NCI-H2227 treated with DMSO at 0.1 percent for 48 hours (cell line): ENCODE results near the gene EYS.
"Not testable (repeated sequence)": the region's sequence is repeated elsewhere in the genome, so short reads cannot be mapped to it uniquely, and the experiment has no call there.

Source experiments
- DNase-seq: peaks from one replicate; lab custom pipeline; 2025; lab: John Stamatoyannopoulos, UW

Gene EYS

DNA sequence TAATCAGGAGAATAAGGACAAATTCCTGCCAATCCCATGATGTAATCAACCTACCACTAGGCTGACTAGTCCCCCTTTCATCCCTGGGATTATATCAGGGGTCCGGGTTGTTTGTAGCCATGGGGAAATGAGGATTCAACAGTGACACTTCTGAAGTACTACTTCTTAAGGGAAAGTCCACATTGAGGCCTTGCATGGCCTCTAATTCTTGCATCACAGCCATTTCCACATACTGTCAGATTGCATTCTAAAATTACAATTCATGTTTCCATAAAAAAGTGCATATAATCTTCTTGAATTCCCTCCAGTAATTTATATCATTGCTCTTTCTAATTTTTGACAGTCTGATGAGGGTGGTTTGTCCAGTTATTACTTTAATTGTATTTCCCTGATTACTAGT is 1887.2 kb downstream of the EYS start:
- DNase-seq, result no peak

DNA sequence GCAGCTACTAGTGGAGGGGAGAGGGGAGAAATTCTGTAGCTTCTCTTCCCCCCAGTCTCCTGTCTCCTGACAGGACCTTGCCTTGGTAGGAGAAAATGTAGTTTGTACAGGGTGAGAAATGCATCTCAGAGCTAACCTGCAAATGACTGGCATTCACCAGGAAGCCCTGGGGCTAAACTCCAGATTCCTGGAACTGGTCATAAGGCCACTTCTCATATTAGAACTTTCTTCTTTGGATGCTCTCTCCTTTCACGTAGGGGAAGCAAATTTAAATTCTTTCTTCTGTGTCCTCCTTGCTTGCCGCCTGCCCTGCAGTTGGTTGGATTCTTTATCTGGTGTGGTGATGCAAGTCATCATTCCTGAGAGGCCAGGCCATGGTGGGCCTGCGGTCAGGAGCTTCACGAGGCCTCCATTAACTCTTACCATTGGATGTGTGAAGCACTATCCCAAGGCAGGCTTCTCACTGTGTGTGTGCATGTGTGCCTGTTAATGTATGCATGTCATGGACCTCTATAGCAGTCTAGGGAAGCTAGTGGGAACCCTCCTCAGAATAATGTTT is 1889.5 kb downstream of the EYS start:
- DNase-seq, result no peak

DNA sequence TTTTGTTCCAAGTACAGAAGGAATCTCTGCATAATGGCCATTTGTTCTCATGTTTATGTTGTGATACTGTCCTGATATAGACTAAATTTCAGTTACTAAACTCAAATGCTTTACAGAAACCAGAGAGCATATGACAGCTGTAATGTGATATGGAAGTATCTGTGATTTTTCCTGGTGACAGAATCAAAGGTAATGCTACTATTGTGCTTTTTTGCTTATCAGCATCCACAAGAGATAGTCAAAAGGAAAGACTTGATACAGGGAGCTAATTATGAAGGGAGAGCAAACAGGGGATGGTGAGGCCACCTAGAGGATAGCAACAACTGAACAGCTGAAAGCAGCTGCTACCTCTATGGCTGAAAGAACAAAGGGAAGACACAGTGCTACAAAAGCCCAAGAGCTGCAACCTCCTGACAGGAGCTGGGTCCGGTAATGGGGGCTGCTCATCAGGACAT is 1890.0 kb downstream of the EYS start:
- no peak for DNase-seq

DNA sequence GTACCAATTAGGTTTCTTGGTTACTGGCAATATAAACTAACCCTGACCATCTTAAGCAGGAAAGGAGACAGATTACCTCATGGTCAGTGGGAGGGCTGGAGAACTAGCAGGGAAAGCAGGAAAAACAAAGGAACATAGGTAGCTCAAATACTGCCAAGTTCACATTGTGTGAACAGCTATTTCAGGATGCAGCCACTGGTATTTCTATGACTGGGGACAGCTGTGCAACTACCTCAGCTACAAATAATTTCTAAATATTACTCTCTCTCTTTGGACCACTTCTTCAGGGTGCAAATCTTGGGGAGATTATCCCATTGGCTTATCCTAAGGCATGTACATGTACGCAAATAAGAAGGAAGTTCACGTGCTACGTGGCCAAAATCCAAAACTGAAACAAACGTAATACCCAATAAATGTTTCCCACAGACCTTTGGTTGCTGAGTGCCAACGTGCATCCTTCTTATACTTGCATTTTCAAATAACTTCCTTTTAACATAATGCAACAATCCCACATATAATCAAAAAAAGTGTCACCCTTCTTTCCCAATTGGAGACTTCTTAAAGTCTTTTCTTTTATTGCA is 1890.5 kb downstream of the EYS start:
- no peak for DNase-seq

DNA sequence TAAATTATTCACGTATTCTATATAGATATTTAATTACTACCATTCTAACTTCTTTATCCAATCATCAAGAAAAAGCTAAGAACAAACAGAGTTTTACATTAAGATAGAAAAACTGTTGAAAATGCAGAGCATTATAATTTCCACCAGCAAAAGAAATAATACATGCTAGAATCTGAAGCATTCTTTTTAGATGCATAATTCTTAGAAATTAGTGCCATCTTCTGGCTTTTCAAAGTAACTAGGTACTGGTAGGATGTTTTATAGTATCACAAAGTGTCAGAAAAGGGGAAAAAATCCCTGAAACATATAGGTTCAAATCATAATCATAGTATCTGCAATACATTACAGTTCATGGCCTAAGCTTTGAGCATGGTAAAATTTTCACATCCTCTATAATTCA is 1892.6 kb downstream of the EYS start:
- no peak for DNase-seq

DNA sequence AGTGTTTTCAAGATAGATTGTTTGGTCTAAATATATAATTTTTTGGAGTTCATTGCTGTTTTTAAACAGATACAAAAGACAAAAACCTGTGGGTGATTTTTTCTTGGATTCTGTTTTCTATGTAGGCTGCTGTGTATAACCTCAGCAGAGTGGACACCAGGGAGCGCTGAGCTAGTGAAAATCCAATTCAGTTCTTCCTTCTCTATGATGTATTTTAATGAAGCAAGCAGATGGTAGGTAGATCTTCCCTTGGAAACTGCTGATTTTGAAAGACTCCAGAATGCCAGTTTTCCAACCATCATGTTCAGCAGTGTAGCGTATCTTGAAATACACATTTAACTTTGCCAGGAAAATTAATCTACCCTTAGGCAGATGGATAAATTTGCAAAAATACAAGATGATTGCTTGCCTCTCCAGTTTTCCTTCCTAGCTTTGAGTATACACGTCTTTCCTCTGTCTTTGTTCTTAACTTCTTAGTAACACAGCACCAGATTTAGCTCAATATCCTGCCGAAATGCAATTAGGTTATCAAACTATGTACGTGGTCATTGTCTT is 1893.4 kb downstream of the EYS start:
- no peak for DNase-seq

DNA sequence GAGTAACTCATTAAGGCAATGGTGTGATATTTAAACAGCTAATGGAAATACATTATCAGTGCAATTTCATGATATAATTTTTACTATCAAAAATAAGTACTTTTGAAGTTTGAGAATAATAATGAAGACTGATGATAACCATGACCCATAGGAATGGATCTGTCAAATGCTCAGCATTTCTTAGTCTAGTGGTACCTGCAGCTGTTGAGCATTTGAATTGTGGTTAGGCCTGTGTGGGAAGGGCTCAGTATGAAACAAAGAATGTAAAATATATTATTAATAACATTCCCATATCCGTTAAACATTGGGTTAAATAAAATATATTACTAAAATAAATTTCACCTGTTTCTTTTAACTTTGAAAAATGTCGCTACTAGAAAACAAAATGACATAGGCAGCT is 1898.5 kb downstream of the EYS start:
- DNase-seq, result no peak

DNA sequence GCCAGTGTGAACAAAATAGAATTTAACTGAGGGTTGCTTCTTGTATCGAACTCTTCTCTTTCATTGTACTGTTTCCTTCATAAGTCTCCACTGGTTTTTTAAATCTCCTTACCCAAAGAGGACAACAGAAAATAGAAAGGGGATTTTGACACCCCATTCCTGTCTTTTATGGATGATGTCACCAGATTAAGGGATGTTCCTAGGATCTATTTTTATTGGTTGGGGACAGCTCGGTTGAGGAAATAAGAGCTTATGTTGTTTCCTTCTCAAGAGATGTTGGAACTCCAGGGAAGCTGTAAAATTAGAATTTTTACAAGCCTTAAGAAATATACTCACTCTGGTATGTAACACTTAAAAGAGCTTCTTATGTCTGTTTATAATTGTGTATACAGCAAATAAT is 1900.0 kb downstream of the EYS start:
- no peak for DNase-seq

DNA sequence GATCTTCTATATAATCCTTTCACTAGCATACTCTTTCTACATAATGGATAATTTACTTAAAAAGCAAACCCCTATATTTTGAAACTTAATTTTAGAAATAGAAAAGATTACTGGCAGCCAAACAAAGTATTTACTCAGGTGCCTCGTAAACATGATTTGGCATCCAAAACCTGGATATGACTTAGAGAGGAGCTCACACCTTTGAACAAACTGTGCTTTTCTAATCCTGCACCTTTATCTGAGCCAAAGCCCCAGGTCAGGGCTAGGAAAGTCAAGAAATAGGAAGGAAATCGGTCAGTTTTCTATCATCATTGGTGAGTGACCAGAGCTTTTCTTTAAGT is 1900.5 kb downstream of the EYS start:
- no peak for DNase-seq

DNA sequence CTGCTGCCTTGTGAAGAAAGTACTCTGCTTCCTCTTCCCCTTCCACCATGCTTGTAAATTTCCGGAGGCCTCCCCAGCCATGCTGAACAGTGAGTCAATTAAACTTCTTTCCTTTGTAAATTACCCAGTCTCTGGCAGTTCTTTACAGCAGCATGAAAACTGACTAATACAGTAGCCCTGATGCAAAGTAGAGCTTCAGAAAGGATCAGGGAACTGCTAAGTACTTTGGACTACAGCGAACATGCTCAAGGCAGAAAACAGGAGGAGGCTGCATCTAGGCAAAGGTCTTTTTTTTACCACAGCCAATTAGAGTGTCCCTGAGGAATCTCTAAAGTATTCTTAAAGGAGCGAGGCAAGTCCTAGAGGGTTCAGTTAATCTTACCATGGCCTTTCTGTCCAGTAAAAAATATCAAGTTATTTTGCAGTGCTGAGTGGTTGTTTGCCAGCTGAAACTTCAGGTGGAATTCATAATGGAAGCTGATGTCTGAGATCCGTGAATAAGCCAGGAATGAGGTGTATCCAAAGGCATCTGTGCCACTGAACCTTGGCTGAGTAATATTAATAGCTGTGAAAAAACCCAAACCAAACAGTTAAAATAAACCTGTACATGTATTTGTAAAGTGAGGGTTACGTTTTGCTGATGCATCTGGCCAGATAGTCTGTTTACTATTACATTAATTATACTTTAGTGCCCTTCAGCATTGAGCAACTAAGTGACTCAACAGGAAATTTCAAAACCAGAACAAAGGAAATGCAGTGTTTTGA is 1901.0 kb downstream of the EYS start:
- DNase-seq, result no peak

DNA sequence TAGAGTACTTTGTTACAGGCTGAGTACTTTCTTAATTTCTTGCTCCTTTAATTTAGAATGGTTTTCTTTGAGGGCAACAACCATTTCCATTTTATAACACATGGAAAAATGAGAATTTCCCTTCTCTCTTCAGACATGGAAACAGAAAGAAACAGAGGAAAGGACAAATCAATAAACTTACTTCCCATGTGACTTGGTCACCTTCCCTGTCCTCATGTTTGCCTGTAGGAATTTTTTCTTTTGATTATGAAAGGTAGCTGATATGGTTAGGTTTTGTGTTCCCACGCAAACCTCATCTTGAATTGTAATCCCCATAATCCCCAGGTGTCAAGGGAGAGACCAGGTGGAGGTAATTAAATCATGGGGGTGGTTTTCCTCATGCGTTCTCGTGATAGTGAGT is 1901.7 kb downstream of the EYS start:
- DNase-seq, result no peak

DNA sequence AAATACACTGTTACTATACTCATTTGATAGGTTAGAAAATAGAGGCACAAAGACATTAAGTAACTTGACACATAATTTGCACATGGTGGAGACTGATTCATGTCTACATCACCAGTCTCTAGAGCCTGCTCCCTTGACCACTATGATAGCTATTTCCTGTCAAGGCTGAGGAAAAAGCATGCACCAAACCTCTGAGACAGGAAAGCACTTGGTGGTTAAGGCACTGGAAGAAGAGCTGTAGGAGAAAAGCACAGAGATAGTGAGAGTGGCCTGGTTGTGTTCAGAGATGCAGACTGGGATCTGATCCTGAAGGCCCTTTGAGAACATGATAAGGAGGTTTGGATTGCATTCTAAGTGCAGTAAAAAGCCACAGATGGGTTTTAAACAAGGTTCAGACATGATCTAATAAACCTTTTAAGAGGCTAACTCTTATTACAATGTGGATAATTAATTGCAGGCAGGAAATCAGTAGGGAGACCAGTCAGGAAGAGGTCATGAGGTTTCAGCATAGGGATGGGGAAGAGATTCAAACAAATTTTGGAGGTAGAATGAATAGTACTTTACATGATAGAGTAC is 1902.6 kb downstream of the EYS start:
- no peak for DNase-seq

DNA sequence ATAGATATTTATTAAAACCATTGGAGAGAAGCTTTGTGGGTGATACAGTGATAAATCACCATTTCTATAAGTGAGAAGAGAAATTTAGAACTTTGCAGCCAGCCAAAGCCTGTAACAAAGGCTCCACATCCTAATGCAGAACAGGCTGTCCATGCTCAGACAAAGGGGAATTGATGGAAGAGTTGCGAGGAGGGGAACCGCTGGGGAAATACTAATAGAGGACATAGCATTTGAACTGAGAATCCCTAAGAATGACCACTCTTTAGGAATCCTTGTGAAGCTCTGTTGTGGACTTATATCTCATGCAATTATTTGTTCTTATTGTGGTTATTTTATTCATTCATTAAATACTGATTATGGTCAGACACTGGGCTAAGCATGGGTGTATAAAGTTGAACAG is 1903.7 kb downstream of the EYS start:
- no peak for DNase-seq

DNA sequence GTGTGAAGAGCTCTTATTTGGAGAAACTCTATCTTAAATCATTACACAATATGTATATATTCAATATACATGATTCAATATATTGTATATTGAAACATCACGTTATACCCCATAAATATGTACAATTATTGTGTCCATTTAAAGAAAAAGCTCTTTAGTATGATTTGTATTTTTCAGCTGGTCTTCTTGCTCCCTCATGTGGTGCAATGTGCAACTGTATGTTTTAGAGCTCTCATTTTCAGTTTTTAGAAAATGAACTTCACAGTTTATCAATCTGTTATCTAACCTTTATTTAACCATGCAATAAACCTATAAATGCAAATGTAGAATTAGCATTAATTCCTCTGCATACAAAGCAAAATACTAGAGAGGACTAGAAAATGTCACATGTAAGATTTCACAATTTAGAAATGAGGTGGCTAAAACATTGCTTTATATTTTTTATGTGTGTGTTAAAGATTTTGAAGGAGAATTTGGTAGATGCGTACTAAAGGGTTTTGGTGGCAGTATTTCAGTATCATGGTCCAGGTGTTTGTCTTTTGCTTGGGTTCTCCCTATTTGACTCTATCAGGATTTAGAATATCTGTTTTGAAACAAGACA is 1904.3 kb downstream of the EYS start:
- DNase-seq, result no peak

DNA sequence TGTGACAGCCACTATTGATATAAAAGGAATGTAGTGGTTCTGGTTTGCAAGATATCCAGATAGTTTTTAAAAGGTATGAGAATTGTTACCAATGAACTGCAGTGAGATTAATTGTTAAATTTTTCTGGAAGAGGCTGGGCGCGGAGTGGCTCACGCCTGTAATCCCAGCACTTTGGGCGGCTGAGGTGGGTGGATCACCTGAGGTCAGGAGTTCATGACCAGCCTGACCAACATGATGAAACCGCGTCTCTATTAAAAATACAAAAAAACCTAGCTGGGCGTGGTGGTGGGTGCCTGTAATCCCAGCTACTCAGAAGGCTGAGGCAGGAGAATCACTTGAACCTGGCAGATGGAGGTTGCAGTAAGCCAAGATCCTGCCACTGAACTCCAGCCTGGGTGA is 1906.6 kb downstream of the EYS start:
- not testable (repeated sequence) for DNase-seq

DNA sequence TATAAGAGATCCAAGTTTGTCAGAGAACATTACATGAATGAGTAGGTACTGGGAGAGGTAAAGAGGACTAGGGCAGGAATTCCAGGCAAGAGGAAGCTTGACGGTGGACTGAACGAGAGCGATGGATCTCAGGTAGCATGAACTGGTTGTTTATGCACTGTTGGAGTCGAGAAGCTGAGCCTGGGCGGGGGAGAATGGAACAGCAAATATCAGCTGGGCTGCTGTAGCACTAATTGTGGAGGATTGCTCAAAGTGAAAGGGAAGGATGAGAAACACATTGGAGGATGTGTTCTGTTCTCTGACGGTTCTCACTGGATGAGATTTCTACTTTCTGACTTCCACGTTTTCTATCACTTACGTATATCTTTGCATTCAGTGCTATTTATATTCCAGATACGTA is 1907.2 kb downstream of the EYS start:
- DNase-seq, result no peak

DNA sequence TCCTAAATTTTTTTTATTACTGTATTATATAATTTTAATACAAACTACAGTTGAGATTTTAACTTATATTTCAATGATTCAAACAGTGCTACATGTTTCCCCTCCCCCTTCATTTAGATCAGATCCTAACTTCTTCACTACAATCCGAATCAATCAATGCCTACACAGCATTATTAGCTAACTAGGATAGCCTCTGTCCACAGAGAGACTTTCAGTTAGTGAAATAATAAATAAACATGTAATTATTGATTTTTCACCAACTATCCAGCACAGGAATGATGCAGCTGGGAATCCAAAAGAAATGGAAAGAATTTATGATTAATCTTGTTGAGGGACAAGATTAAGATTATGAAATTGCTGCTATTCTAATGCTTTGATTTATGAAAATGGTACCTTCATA is 1907.7 kb downstream of the EYS start:
- DNase-seq, result no peak

DNA sequence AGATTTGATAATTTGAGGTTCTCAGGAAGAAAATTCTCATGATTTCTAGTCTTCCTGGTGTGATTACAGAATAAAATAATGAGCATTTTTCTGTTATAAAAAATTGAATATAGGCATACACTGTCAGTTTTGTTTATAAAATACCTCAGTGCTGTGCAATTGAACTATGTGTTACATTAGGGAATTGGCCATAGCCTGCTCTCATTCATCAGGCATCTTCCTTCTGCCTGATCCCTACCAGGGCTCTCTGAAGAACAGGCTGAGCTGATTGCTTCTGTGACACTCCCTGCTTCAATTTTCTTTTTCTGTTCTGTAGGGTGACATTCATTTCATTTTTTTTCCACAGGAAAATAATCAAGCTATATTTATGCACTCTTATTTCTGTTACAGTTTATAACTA is 1908.6 kb downstream of the EYS start:
- DNase-seq, result no peak

DNA sequence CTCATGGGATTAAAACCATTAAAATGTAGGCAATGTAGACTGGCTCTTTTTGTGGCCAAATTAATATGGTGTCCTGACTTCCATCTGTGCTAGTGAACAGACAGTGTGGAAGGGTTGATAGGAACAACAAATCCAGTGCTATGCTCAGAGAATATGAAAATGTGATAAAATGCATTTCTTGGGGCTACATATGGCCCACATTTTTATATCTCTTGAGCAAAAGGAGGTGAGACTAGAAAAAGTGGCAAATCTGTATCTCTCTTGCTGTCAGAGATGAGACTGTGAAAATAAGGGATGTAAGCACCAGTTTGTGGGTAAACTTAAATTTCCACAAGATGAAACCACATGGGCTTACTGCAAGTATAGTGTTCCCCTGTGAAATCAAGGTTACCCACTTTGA is 1909.3 kb downstream of the EYS start:
- no peak for DNase-seq

DNA sequence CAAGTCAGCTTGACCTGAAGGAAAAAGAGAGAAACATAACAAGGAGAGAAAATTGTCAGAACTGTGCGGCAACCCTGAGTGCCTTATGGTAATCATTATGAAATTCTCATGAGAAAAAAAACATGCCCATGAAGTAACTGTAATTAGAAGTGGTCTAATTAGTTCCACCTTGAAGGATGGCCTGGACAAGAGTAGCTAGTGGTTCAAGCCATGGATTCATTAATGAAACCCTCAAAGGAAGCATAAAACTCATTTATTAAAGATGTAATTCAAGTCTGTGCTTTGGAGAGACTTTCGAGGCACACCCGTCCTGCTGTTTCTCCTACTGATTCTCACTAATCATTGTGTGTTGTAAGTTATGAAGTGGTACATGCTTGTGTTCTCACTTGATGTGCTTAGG is 1911.2 kb downstream of the EYS start:
- DNase-seq, result no peak

DNA sequence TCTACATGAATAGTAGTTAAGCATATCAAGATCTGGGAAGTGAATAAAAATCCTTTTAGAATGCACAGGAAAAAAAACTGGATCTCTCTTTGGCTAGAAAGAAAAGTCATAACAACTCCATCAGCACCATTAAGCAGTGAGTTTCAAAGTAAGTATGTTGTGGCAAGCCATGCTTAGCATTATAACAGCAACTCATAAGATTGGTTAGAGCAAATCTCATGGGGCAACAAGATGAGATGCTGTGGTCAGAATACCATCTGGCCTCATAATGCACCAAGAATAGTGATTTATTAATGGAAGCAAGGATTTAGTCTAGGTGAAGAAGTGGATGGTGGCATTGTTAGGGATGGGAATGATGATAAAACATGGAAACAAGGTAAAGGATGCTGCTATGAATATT is 1912.0 kb downstream of the EYS start:
- no peak for DNase-seq

DNA sequence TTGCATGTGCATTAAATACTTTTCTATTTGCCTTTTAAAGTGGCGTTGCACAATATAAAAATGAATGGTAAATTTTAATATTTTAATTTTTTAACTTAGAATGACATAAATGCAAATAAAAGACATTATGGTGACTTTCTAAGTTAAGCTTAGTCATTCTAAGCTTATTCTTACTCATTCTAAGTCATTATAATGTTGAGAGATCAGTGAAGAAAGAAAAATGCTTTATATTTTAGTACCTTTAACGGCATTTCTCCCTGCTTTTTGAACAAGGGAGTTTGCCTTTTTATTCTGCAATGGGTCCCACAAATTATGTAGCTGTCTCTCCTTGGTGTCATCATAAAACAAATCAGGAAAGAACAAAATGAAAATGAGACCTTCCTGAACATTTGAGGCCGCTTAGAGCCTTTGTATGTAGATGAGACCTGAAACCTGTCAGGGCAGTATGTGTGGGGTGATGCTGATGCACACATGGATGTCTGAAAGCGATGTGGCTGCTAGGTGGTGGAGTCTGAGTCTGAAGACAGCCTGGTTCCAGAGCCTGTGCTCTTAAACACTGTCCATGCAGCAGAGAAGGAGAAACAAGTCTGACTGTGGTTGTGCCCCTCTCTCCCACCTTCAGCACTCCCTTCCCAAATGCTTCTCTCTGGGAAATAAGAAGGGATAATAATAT is 1913.4 kb downstream of the EYS start:
- DNase-seq, result no peak
